Measurements from ENCODE around the gene CCDC81.
A peak's percentile ranks its signal among the peaks of the same experiment; 100 is the strongest.
"Not testable (repeated sequence)": the region's sequence is repeated elsewhere in the genome, so short reads cannot be mapped to it uniquely, and the experiment has no call there.

The CCDC81 gene

DNA sequence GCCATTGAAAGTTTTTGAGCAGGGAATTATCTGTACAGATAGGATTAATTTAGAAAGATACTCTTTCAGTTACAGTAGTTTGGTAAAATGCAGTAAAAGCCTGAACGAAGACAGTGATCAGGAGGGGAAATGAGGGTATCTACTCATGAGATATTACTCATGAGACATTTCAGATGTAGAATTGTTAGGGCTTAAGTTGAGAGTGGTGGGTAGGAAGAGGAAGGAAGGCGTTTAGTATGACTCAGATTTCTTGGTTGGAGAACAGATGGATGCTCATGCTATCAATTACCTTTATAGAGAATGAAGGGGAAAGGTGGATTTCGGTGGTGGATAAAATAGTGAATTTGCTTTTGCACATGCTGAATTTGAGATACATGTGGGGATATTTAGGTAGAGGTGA lies 15.8 kb downstream of the CCDC81 start:
- no peak for DNase-seq

DNA sequence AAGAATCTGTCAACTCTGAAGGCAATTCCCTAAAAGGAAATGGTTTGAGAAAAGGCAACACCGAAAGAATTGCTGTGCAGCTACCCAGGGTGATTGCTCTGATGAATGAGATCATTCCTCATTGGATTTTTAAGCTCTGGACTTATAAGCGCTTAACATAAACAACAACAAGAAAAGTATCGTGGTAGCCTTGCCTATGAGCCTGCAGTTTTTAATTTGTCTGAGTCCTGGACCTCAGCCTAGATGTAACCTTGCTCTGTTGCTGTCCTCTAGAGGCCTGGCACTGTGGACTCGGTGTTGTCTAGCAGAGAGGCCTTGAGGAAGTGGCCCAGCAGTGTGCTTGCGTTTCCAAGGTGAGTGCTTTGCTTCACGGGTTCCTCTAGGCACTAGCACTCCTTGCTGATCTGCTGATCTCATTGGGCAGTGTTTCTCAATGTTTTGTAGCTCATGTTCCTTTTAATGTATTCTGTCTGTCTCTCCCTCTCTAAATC lies 20.4 kb downstream of the CCDC81 start:
- DNase-seq, result peak; percentile 9

DNA sequence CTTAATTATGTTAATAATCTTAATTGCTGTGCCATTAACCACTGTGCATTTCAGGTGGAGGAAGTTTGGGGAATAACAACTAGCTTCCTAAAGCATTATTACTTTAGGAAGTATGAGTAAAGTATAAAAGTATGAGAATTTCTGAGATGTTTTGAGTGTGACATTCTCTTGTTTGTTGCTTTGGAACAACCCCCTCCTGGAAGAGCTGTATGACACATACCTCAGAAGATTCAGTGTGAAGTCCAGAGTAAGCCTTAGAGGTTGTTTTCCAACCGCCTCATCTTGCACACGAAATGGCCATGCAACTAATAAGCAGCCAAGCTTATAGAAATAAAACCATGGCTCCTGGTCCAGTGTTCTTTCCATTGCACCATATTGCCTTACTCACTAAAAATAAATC lies 21.7 kb downstream of the CCDC81 start:
- DNase-seq, result no peak

DNA sequence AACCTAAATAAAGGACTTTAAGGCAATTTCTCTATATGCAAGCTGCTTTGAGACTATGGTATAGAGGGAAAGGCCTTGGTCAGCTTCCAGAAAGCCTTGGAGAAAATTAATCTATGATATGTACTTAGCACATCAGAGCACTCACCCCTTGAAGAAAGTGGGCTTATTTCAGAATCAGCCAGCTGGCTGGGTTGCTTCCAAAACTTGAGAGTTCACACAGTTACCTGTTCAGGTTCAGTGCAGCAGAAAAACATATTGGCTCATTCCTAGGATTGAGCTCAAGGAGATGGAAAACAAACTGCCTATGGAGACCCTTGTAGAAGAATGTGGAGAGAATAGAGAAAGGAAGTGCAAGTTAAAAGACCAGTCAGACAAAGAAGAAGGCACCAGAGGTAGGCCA lies 22.7 kb downstream of the CCDC81 start:
- DNase-seq, result no peak

DNA sequence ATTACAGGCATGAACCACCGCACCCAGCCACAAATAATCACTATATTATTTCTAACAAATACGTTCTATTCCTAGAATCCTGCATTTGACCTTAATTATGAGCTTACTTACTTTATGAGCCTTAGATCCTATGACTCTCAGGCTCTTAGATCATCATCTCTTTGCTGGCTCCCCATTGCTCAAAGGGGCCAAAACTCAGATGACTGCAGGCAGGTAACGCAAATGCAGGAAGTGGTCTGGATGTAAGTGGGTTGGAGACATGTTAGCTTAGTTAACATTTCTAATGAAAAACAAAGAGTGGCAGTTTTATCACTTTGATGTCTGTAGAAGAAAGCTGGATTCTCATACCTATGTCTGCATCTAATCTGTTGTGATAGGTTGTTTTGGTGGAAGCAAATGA lies 23.4 kb downstream of the CCDC81 start:
- no peak for DNase-seq

DNA sequence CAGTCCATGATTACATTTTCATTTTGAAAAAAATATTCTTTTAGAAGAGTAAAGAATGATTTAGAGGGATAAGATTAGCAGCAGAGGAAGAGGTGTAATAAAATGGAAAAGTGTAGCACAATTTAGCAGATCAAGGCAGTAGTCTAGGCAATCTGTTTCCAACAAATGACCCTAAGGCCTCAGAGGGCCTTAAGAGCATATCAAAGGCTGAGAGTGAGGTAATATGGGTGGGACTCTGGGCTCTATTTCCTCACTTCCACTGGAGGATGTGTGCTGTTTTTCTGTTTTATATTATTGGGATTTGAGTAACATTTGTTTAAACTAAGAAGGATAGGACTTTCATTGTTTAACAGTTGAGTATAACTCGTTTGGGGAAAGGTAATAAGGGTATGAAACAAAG lies 28.8 kb downstream of the CCDC81 start:
- no peak for DNase-seq

DNA sequence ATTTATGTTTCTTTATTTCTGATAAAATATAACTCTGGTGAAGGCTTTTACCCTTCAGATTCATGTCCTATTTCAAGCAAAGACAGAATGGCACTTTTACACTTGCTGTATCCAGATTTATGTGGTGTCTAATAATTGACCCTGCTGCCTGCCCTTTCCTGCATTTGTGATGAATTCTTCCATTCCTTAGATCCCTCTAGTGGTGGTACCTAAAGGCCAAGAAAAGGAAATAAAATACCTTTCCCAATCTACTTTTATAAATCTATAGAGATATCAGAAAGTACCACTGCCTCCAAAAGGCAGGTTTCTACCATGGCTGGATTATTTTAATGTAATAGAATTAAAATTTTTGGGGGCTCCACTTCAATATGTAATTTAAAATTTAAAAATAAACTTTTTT lies 34.2 kb downstream of the CCDC81 start:
- no peak for DNase-seq

DNA sequence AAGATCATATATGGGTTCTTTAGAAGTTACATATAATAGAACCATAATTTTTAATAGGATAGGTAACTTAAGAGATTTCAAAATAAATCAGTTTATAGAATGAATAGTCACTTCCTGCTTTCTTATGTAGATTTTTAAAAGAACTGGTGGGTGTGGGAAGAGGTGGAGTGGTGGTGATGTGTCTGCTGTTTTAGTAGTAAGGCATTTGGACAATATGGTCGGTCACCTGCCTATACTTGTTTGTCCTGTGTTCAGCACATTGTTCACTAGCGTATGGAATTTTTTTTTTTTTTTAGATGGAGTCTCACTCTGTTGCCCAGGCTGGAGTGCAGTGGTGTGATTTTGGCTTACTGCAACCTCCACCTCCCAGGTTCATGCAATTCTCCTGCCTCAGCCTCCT lies 39.3 kb downstream of the CCDC81 start:
- DNase-seq, result no peak

DNA sequence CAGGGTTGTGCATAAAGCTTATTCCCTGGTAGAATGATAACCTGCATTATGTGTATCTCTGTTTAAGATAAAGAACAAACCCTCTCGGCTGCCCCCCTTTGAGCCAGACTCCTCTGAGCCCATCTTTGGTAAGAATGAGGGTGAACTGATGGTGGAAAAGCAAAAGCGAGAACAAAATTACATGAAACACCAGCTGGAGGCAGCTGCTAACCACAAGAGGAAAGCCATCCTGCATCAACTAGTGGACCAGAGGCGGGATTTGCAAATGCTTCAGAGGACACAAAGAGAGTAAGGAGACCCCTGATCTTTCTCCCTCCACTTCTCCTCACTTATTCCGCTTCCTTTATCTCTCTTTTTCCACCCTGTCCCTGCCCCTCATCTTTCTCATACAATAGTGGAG lies 40.3 kb downstream of the CCDC81 start:
- DNase-seq, result no peak

DNA sequence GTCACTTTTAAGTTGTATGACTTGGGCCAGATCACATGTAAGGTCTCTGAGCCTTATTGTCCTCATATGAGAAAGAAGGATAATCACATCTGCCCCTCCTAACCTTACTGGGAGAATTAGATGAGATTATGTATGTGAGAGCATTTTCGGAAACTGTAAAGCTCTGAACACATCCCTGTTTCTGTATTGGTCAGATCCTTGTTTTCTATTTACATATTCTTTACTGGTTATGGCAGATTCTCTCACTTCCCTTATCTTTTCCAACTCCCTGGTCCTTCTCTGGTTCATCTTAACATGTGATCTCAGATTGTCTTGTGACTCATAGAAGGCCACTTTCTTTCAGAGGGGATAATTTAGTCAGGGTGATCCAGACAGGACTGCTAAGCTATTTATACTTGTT lies 41.8 kb downstream of the CCDC81 start:
- DNase-seq, result no peak

DNA sequence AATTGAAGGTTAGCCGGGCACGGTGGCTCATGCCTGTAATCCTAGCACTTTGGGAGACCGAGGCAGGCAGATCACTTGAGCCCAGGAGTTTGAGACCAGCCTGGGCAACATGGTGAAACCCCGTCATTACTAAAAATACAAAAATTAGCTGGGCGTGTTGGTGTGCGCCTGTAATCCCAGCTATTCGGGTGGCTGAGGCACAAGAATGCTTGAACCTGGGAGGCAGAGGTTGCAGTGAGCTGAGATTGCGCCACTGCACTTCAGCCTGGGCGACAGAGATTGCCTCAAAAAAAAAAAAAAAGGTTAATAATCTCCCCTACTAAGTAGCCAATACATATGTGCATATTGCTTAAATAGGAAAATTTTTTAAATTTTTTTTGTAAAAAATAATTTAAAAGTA lies 42.3 kb downstream of the CCDC81 start:
- DNase-seq, result not testable (repeated sequence)

DNA sequence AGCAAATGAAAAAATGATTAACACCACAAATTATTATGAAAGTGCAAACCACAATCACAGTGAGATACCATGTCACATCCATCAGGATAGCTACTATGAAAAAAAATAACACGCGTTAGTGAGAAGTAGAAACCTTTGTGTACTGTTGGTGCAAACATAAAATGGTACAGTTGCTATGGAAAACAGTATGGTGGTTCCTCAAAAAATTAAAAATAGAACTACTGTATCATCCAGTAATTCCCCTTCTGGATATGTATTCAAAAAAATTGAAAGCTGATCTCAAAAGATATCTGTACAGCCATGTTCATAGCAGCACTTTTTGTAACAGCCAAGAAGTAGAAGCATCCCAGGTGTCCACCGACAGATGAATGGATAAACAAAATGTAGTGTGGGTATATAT lies 43.4 kb downstream of the CCDC81 start:
- no peak for DNase-seq

DNA sequence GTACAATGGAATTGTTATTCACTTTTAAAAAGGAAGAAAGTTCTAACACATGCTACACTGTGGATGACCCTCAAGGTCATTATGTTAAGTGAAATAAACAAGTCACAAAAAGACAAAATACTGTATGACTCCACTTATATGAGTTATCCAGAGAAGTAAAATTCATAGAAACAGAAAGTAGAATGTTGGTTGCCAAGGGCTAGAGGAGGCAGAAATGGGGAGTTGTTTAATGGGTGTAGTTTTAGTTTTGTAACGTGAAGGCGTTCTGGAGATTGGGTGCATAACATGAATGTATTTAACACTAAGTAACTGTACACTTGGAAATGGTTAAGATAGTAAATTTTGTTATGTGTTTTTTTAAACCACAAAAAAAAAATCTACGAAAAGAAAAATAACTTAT lies 43.8 kb downstream of the CCDC81 start:
- no peak for DNase-seq

DNA sequence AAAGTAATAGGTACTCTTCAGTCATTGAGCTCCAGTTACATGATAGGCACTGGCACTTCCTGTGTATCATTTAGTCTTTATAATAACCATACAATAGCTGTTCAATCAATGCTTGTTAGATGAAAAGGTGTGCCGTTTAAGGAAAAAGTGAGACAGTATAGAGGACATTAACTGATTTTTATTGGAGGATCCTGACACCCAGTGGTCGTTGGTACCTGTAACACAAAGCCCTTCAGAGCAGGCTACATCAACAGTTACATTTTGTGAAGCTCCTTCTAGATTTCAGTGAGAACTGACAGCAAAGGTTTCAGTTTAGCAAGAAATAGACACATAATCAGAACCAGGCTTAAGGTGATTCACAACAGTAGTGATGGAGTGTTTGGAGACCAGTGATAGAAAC lies 44.2 kb downstream of the CCDC81 start:
- DNase-seq, result no peak

DNA sequence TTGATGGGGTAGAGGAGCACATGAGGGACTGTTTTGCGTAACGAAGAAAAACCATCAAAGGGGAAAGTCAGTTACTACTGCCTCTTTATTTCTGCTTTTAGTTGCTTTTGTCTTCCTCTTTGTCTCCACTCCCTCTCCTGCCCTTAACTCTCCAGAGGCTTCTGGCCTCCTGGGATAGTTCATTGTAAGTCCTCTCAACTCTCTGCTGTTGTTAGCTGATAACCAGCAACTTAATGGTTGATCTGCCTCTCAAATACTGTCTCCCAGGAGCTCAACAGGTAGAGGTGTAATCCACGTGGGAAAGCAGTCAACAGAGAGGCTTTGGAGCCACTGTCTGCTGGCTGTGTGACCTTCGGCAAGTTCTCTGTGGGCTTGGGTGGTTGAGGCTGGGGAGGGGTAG lies 47.3 kb downstream of the CCDC81 start:
- no peak for DNase-seq

DNA sequence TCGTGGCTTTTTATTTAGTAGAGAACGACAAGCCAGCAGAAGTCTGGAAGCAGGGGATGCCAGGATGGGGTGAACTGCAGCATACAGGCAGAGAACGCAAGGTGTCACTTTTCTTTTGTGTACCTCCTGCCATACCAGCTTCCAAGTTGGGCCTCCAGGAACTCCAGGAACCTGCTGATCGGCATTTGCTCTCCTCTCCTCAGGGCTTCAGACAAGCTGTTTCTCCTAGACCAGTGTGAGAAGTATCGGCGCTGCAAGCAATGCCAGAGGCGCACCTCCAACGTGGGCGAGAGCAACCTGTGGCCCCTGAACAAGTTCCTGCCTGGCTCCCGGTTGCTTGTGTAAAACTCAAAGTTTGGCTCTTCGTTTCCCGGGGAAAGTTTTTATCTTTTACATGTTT lies 47.7 kb downstream of the CCDC81 start:
- DNase-seq, result no peak

DNA sequence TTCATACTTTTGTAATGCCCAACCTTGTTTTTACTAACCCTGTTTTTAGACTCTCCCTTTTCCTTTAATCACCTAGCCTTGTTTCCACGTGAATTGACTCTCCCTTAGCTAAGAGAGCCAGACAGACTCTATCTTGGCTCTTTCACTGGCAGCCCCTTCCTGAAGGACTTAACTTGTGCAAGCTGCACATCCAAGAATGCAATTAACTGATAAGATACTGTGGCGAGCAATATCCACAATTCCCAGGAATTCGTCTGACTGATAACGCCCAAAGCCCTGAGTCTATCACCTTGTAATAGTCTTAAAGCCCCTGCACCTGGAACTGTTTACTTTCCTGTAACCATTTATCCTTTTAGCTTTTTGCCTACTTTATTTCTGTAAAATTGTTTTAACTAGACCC lies 48.8 kb downstream of the CCDC81 start:
- not testable (repeated sequence) for DNase-seq

DNA sequence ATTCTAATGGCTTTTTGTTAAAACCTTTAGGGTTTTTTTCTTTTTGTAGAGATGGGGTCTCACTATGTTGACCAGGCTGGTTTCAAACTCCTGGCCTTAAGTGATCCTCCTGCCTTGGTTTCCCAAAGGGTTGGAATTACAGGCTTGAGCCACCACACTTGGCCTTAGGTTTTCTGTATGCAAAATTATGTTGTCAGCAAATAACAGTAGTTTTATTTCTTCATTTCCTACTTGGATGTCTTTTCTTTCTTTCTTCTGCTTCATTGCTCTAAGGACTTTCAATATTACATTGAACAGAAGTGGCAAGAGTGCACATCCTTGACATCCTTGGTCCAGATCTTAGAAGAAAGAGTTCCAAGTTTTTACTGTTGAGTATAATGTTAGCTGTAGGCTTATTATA lies 52.8 kb downstream of the CCDC81 start:
- no peak for DNase-seq

DNA sequence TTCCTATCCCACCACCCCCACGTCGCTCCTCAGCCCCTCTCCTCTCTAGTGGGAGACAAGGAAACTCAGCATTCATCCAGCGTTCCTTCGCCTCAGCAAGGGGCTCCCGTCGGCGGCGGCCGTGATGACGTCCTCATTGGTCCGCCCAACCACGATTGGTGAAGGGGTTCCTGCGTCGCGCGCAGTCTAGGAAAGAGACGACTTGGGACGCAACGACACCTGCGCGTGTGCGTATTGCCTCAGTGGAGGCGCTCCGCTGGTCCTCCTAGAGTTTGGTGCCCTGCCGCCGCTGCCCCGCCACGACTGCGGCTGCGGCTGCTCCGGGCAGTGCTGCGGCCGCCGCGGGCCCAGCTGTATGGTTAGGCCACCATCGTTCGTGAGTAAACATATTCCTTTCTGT lies 56.6 kb downstream of the CCDC81 start:
- no peak for DNase-seq

DNA sequence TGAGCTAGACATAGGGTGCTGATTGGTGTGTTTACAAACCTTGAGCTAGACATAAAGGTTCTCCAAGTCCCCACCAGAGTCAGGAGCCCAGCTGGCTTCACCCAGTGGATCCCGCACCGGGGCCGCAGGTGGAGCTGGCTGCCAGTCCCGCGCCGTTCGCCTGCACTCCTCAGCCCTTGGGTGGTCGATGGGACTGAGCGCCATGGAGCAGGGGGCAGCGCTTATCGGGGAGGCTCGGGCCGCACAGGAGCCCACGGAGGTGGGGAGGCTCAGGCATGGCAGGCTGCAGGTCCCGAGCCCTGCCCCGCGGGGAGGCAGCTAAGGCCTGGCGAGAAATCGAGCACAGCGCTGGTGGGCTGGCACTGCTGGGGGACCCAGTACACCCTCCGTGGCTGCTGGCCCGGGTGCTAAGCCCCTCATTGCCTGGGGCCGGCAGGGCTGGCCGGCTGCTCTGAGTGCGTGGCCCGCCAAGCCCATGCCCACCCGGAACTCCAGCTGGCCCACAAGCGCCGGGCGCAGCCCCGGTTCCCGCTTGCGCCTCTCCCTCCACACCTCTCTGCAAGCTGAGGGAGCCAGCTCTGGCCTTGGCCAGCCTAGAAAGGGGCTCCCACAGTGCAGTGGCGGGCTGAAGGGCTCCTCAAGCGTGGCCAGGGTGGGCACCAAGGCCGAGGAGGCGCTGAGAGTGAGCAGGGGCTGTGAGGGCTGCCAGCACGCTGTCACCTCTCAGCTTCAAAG lies 58.8 kb downstream of the CCDC81 start:
- DNase-seq, result not testable (repeated sequence)

DNA sequence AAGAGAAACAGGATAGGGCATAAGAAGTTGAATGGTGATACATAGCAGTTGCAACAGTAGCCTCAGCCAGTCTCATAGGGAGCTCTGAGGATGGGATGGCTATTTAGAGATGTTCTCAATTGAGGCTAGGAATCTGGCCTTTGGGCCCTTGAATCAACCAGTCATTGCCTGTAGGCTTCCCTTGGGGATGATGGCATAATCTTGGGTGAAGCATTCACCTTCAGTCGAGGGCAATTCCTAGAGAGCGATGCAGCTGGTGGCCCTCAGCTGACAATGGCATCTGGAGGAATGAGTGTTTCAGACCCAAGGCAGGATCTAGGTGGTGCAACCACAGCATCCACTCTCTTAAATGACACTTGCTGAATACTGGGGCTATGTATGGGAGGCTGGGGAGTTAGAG lies 61.0 kb downstream of the CCDC81 start:
- DNase-seq, result no peak

DNA sequence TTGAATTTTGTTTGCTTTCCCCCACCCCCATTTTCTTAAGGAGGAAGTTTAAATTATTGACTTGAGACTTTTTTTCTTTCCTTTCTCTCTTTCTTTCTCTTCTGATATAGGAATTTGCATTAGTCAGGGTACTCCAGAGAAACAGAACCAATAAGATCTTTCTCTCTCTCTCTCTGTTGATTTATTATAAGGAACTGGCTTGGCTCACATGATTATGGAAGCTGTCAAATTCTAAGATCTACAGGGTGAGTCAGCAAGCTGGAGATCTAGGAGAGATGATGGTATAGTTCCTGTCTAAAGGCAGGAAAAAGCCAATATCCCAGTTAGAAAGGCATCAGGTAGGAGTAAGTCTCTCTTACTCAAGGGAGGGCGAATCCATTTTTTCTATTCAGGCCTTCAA lies 64.0 kb downstream of the CCDC81 start:
- DNase-seq, result no peak

DNA sequence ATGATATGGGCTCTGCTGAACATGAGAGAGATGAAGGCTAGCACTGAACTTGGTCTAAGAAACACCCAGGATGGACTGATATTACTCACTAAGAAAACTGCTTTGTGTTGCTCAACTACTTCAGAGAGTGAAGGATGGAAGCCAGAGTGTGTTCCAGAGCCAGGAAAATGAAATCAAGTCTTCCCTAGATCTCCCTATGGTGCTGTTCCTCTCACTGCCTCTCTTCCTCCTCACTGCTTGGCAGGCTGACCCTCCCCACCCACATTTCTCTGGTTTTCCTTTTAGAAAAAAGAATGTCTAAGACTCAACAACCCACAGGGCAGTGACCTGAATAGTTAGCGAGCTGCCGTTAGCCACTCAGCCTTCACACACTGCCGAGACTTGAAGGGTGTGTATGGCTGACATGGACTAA lies 65.6 kb downstream of the CCDC81 start:
- DNase-seq, result no peak

DNA sequence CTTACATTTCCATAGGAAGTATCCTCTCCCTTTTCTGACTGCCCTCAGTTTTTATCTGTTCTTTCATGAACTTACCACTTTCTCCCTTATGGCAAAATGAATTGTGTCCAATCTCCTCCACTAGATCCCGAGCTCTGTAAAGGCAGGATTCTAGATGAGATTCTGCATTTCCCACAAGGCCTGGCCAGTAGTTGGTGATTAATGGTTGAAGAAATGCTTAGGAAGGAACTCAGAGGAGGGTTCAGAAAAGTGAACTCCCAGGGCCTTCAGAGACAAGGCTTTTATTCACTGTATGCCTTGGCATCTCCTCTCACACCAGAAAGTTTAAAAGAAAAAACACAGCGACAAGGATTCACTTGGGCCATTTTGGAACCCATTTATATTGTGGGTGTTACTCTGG lies 66.2 kb downstream of the CCDC81 start:
- DNase-seq, result no peak

DNA sequence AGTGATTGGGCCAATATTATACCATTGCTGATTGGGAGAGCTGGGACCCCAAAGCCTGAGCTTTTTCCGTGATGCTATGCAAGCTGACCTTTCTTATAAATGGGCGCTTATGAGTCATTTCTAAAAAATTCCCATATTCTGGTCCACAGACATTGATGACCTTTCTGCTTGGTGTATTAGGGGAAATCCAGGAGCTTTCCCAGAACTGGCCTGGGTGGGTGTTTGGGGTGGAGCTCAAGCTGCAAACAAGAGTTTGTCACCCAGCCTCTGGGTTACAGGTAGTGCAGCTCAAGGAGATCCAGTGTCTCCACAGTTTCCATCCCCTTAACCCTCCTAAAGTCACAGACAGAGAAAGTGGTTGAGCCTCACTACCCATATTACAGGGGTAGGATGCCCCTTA lies 67.7 kb downstream of the CCDC81 start:
- no peak for DNase-seq

All from midbrain (tissue), 1 donor.